B cell (primary cell): ENCODE measurements around the gene DYNLT4.

Experiments
- CTCF ChIP-seq: fragments of 200-600 bp; IDR thresholded peaks from one replicate; pipeline ENCODE4 v1.8.0; 2022; ENCODE audit warnings: antibody characterized with exemption, mild to moderate bottlenecking
- EZH2 ChIP-seq: IDR thresholded peaks from 2 replicates; pipeline ENCODE4 v1.6.1; 2012; ENCODE audit warnings: borderline replicate concordance, low read depth, mild to moderate bottlenecking, moderate library complexity, low read length; ENCODE audit not compliant: insufficient read depth, poor library complexity, severe bottlenecking

GRCh38 chr1:44830900-44831304, 23.8 kb upstream of the DYNLT4 start:
- no peak for TF ChIP-seq CTCF
- no peak for TF ChIP-seq EZH2
